Effector memory CD4-positive, alpha-beta T cell (primary cell): ENCODE results near the gene STX3.

ENCODE experiments used
- DNase-seq, 3 donors: peaks; one replicate each; pipeline ENCODE4 v3.0.0-alpha.2; 2020
- H3K27ac ChIP-seq: 2 replicates; pipeline ENCODE4 v1.7.0; 2013; ENCODE audit warnings: mild to moderate bottlenecking, low read length, moderate library complexity; ENCODE audit not compliant: insufficient read depth, poor library complexity, severe bottlenecking
- H3K27me3 ChIP-seq: replicated peaks from 2 replicates; pipeline ENCODE4 v1.7.0; 2013; ENCODE audit warnings: mild to moderate bottlenecking, low read length; ENCODE audit not compliant: insufficient read depth, control insufficient read depth, poor library complexity, severe bottlenecking
- H3K36me3 ChIP-seq: 2 replicates; pipeline ENCODE4 v1.7.0; 2013; ENCODE audit warnings: mild to moderate bottlenecking, low read length, moderate library complexity; ENCODE audit not compliant: control insufficient read depth, insufficient read depth
- H3K4me1 ChIP-seq: 2 replicates; pipeline ENCODE4 v1.7.0; 2013; ENCODE audit warnings: low read length, mild to moderate bottlenecking; ENCODE audit not compliant: control insufficient read depth, insufficient read depth, poor library complexity, severe bottlenecking
- H3K4me3 ChIP-seq: 2 replicates; pipeline ENCODE4 v1.7.0; 2013; ENCODE audit warnings: low read length, low read depth, mild to moderate bottlenecking; ENCODE audit not compliant: insufficient read depth, poor library complexity, severe bottlenecking
- H3K9me3 ChIP-seq: 2 replicates; pipeline ENCODE4 v1.7.0; 2013; ENCODE audit warnings: mild to moderate bottlenecking, low read length, moderate library complexity; ENCODE audit not compliant: control insufficient read depth

Gene STX3

DNA sequence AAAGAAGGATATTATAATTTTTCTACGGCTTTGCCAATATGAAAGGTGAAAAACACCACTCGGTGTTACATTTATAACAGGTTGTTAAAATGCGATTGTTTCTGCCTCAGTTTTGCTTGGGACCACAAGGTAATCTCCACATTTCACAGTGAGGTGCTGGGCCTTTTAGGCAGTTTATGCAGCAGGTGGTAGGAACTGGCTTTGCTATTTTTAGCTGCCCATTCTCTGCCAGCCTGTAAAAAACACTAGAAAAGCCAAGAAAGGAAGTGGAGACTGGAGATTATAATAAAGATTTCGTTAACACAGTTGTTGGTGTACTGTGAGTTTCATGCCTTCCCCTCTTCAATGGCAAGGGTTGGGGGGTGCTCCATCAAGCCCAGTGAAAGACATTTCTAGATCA lies 63.4 kb downstream of the STX3 start:
- no peaks in the 10 kb centered on the region for H3K4me1 ChIP-seq
- H3K27me3 ChIP-seq: no peaks in the 10 kb centered on the region
- no peak overlapping the region for H3K27ac ChIP-seq
- H3K4me3 ChIP-seq: no peak overlapping the region
- H3K36me3 ChIP-seq: no peaks in the 10 kb centered on the region
- no peak for DNase-seq
- H3K9me3 ChIP-seq: no peaks in the 10 kb centered on the region

DNA sequence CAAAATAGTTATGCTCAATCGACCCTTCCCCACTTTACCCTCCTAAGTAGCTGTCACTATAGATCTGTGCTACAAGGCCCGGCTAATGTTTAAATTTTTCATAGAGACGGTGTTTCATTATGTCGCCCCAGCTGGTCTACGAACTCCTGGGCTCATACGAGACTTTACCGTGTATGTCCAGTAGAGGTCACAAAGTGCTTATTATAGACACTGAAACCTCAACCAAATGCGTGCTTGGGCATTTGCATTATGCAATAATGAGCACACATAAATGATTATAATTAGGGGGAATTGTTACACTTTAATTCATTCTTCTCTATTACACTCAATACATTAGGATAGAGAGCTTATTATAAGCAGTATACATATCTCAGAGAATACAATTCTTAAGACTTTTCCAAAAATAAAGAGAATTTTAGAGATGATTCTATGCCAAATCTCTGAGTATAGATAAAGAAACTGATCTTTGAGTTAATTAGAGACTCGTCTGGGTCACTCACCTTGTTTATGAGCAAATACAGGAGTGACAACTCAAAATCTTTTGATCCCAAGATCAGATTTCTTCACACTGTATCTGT lies 67.9 kb downstream of the STX3 start:
- no peaks in the 10 kb centered on the region for H3K9me3 ChIP-seq
- H3K36me3 ChIP-seq: no peaks in the 10 kb centered on the region
- no peaks in the 10 kb centered on the region for H3K27me3 ChIP-seq
- H3K4me3 ChIP-seq: no peak overlapping the region
- no peaks in the 10 kb centered on the region for H3K4me1 ChIP-seq
- H3K27ac ChIP-seq: no peak overlapping the region
- DNase-seq: peak in 1 of 3 donors; percentile 6

GRCh38 chr11:59829358-59829757 lies 74.2 kb downstream of the STX3 start:
- Histone ChIP-seq H3K9me3 (no peaks in the 10 kb centered on the region), H3K4me1 (no peaks in the 10 kb centered on the region), H3K4me3 (no peak overlapping the region), H3K36me3 (no peaks in the 10 kb centered on the region), H3K27me3 (no peaks in the 10 kb centered on the region), H3K27ac (no peak overlapping the region)
- DNase-seq: no peak

DNA sequence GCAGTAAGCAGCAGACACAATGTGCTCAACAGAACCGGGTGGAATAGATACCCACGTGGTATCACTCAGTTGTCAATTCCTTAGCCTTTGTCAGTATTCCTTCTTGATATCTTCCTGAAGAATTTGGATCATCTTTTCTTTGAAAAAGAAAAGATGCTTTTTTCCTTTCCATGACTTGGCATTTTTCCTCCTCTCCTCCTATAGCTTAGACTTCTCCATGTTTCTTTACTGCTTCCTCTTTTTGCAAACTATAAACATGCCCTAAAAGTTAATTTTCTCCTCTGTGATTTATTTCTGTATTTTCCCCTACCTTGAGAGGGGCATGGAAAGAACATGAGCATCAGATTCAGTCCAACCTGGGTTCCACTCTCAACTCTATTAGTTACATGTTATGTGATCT lies 78.4 kb downstream of the STX3 start:
- Histone ChIP-seq H3K27me3 (no peaks in the 10 kb centered on the region), H3K4me1 (no peaks in the 10 kb centered on the region), H3K9me3 (no peaks in the 10 kb centered on the region), H3K27ac (no peak overlapping the region), H3K4me3 (no peak overlapping the region), H3K36me3 (no peaks in the 10 kb centered on the region)
- DNase-seq: no peak

DNA sequence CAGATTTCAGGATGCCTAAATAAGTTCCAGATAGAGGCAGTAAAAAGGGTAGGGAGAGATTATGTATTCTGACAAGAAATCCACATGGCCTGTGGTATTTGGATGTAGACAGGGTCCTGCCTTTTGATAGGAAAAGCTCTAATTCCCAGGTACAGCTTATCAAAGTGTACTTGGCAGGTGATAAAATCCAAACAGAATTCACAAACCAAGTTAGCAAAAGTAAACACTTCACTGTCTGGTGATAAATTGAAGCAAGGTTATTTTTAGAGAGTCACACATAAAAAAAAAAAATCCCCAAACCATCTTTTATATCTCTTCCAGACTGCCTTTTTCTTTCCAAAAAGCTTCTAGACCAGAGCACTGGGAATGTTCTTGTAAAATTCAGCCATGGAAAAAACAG lies 84.4 kb downstream of the STX3 start:
- no peaks in the 10 kb centered on the region for H3K36me3 ChIP-seq
- no peak overlapping the region for H3K27ac ChIP-seq
- H3K4me3 ChIP-seq: no peak overlapping the region
- no peaks in the 10 kb centered on the region for H3K9me3 ChIP-seq
- no peak for DNase-seq
- H3K27me3 ChIP-seq: no peaks in the 10 kb centered on the region
- H3K4me1 ChIP-seq: no peaks in the 10 kb centered on the region

DNA sequence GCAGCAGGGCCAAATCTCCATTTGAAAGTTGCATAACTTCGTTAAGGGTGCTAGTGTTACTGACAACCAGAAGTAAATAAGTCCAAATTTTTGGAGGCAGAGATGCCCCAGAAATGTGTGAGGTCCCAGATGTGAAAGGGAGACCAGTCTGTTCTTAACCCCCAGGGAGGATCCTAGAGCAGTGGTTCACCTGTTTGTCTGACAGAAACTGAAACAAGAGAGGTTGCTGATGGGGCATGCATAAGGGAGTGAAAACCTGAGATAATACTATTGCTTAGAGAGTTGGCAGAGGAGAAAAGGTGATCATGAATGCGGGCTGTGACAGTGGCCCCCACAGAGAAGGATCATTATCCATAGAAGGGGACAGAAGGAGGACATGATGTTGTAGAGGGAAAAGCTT lies 86.3 kb downstream of the STX3 start:
- H3K9me3 ChIP-seq: no peaks in the 10 kb centered on the region
- H3K4me3 ChIP-seq: no peak overlapping the region
- no peaks in the 10 kb centered on the region for H3K4me1 ChIP-seq
- H3K27ac ChIP-seq: no peak overlapping the region
- no peaks in the 10 kb centered on the region for H3K27me3 ChIP-seq
- no peak for DNase-seq
- no peaks in the 10 kb centered on the region for H3K36me3 ChIP-seq

DNA sequence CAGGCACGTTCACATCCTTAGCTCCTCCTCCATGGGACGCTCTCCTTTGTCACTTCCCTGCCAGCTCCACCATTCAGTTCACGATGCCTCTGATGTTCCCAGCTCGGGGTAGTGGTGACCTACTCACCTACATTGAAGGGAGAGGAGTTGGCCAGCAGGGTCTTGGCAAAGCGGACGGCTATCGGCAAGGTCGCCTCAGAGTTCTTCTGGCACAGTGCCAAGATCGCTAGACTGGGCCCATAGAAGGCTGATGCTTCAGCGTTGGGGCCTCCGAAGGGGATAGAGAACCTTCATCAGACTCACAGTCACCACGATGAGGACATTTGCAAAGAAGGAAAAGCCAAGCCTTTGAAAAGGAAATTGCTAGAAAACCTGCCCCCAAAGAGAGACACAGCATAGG lies 87.1 kb downstream of the STX3 start:
- H3K4me1 ChIP-seq: no peaks in the 10 kb centered on the region
- no peak for DNase-seq
- no peaks in the 10 kb centered on the region for H3K9me3 ChIP-seq
- no peak overlapping the region for H3K27ac ChIP-seq
- no peak overlapping the region for H3K4me3 ChIP-seq
- no peaks in the 10 kb centered on the region for H3K27me3 ChIP-seq
- H3K36me3 ChIP-seq: no peaks in the 10 kb centered on the region

GRCh38 chr11:59845399-59845798 lies 90.2 kb downstream of the STX3 start, which contains the start of gene CBLIF:
Gene CBLIF (minus strand): TSS chr11:59845499. CDS start chr11:59845453, 46 bp downstream.
- H3K9me3 ChIP-seq: no peaks in the 10 kb centered on the region
- H3K4me3 ChIP-seq: no peak within 1 kb of the TSS
- no peaks in the 10 kb centered on the region for H3K27me3 ChIP-seq
- no peaks in the 10 kb centered on the region for H3K36me3 ChIP-seq
- H3K4me1 ChIP-seq: no peaks in the 10 kb centered on the region
- DNase-seq: no peak
- H3K27ac ChIP-seq: no peak within 1 kb of the TSS

DNA sequence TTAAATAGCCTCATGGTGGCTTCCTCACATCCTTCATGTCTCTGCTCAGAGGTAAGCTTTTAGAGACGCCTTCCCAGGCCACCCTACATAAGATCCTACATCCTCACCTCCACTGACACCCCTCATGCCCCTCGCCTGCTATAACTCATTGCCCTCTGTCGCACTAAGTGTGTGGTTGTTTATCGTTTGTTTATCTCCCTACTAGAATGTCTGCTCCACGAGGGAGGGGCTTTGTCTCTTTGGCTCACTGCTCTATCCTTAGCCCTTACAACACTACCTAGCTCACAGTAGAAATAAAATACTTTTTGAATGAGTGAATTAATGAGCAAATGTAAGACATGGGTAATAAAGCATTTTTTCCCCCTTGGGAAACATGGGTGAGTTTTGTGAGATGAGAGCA lies 91.4 kb downstream of the STX3 start:
- Histone ChIP-seq H3K9me3 (no peaks in the 10 kb centered on the region), H3K36me3 (no peaks in the 10 kb centered on the region), H3K27ac (no peak overlapping the region), H3K4me1 (no peaks in the 10 kb centered on the region), H3K27me3 (no peaks in the 10 kb centered on the region), H3K4me3 (no peak overlapping the region)
- DNase-seq: no peak

GRCh38 chr11:59847626-59848025 lies 92.5 kb downstream of the STX3 start:
- no peak overlapping the region for H3K27ac ChIP-seq
- DNase-seq: no peak

More at GRCh38 chr11:59847626-59848025, 92.5 kb downstream of the STX3 start:
- Histone ChIP-seq H3K4me3 (no peak overlapping the region), H3K36me3 (no peaks in the 10 kb centered on the region), H3K27me3 (no peaks in the 10 kb centered on the region), H3K9me3 (no peaks in the 10 kb centered on the region), H3K4me1 (no peaks in the 10 kb centered on the region)
